BE2C (cell line): ENCODE results near the gene ARHGAP22.

Source experiments
- DNase-seq: peaks from one replicate; pipeline ENCODE4 v3.0.0-alpha.2; 2020
- H3K27me3 ChIP-seq: fragments of 250-450 bp; sonication (Bioruptor Pico); 2 replicates; pipeline ENCODE4 v1.5.1; 2020; ENCODE audit warnings: mild to moderate bottlenecking
- H3K36me3 ChIP-seq: fragments of 250-450 bp; sonication (Bioruptor Pico); 2 replicates; pipeline ENCODE4 v1.5.1; 2020; ENCODE audit warnings: mild to moderate bottlenecking
- H3K4me1 ChIP-seq: fragments of 250-450 bp; sonication (Bioruptor Pico); 2 replicates; pipeline ENCODE4 v1.5.1; 2020
- H3K4me3 ChIP-seq: 2 replicates; pipeline ENCODE4 v1.5.1; 2011; ENCODE audit warnings: low read depth, low read length
- H3K9me3 ChIP-seq: fragments of 250-450 bp; sonication (Bioruptor Pico); 2 replicates; pipeline ENCODE4 v1.5.1; 2020
- TF ChIP-seq, protein P1 (sequence below): IDR thresholded peaks from 2 replicates; pipeline ENCODE4 v1.5.1; 2012; ENCODE audit warnings: mild to moderate bottlenecking, low read depth, low read length

ARHGAP22 gene

GRCh38 chr10:48568546-48568945 lies 36.3 kb downstream of the ARHGAP22 start:
- TF ChIP-seq, protein P1, sequence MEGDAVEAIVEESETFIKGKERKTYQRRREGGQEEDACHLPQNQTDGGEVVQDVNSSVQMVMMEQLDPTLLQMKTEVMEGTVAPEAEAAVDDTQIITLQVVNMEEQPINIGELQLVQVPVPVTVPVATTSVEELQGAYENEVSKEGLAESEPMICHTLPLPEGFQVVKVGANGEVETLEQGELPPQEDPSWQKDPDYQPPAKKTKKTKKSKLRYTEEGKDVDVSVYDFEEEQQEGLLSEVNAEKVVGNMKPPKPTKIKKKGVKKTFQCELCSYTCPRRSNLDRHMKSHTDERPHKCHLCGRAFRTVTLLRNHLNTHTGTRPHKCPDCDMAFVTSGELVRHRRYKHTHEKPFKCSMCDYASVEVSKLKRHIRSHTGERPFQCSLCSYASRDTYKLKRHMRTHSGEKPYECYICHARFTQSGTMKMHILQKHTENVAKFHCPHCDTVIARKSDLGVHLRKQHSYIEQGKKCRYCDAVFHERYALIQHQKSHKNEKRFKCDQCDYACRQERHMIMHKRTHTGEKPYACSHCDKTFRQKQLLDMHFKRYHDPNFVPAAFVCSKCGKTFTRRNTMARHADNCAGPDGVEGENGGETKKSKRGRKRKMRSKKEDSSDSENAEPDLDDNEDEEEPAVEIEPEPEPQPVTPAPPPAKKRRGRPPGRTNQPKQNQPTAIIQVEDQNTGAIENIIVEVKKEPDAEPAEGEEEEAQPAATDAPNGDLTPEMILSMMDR: no peak
- no peak for DNase-seq
- H3K9me3 ChIP-seq: no peaks in the 10 kb centered on the region
- H3K4me3 ChIP-seq: no peak overlapping the region
- no peaks in the 10 kb centered on the region for H3K36me3 ChIP-seq
- no peaks in the 10 kb centered on the region for H3K27me3 ChIP-seq
- no peaks in the 10 kb centered on the region for H3K4me1 ChIP-seq

DNA sequence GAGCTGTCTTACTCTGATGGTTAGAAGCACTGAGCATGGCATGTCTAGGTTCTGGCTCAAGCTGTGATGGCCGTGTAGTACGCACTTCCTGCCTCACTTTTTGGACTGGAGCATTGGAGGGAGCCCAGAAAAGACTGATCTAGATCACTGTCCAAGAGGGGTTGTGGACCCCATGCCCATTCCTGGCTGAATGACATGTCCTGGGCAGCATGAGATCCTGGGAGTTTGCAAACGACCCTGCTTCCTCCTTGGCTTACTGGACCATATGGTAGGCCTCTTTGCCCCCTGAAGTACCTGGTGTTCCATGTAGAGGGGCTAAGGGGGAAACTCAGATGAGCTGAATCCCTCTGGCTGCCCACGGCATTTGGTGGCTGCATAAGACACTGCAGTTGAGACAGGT lies 36.7 kb downstream of the ARHGAP22 start:
- H3K36me3 ChIP-seq: no peaks in the 10 kb centered on the region
- no peaks in the 10 kb centered on the region for H3K9me3 ChIP-seq
- no peaks in the 10 kb centered on the region for H3K27me3 ChIP-seq
- TF ChIP-seq, protein P1: no peak
- no peak overlapping the region for H3K4me3 ChIP-seq
- H3K4me1 ChIP-seq: no peaks in the 10 kb centered on the region
- DNase-seq: no peak

GRCh38 chr10:48567346-48567745 lies 37.5 kb downstream of the ARHGAP22 start:
- H3K9me3 ChIP-seq: no peaks in the 10 kb centered on the region
- no peaks in the 10 kb centered on the region for H3K4me1 ChIP-seq
- no peak overlapping the region for H3K4me3 ChIP-seq
- no peaks in the 10 kb centered on the region for H3K36me3 ChIP-seq
- H3K27me3 ChIP-seq: no peaks in the 10 kb centered on the region
- no peak for DNase-seq
- TF ChIP-seq, protein P1: no peak

DNA sequence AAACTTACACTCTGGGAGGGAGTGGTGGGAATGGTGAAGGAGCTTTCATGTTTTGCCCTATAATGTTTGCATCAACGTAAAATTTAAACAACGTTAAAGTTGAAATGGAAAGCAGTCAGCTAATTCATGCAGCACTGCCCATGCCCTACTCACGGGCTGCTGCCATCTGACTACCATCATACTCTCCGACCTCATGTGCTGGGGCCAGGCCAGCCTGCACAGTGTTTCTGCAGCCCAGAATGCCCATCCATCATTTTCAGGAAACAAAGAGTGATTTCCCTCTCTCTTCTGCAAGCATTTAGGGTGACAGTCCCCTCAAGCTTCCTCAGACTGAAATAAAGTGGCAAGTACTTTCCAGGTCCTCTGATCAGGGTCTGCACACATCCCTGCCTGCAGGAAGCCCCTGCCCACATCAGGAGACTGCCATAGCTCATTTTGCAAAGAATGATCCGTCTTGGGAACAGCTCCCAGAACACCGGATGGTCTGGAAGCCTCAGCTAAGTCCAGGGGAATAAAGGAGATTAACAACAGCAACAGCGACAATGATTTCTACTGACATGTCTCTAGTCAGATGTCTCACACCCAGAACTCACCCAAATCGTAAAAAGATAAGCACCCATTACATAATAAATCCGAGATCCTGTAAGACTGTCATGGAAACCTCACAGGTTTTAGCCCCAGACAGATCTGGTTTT lies 40.3 kb downstream of the ARHGAP22 start:
- TF ChIP-seq, protein P1: no peak
- Histone ChIP-seq H3K4me3 (no peak overlapping the region), H3K4me1 (no peaks in the 10 kb centered on the region), H3K9me3 (no peaks in the 10 kb centered on the region), H3K27me3 (no peaks in the 10 kb centered on the region), H3K36me3 (no peaks in the 10 kb centered on the region)
- DNase-seq: no peak

GRCh38 chr10:48557511-48558123 lies 47.3 kb downstream of the ARHGAP22 start:
- H3K36me3 ChIP-seq: no peaks in the 10 kb centered on the region
- H3K4me1 ChIP-seq: no peaks in the 10 kb centered on the region
- no peak overlapping the region for H3K4me3 ChIP-seq
- TF ChIP-seq, protein P1: no peak
- no peaks in the 10 kb centered on the region for H3K9me3 ChIP-seq
- no peaks in the 10 kb centered on the region for H3K27me3 ChIP-seq
- no peak for DNase-seq

- Histone ChIP-seq H3K9me3 (no peaks in the 10 kb centered on the region), H3K4me3 (no peak overlapping the region)
- TF ChIP-seq, protein P1: no peak
Measured at GRCh38 chr10:48556713-48557112, 48.2 kb downstream of the ARHGAP22 start.

More at GRCh38 chr10:48556713-48557112, 48.2 kb downstream of the ARHGAP22 start:
- H3K36me3 ChIP-seq: no peaks in the 10 kb centered on the region
- H3K27me3 ChIP-seq: no peaks in the 10 kb centered on the region
- no peaks in the 10 kb centered on the region for H3K4me1 ChIP-seq
- no peak for DNase-seq
